Stimulated activated CD4-positive, alpha-beta T cell treated with anti-CD3 and anti-CD28 coated beads, Interleukin-1b, Interleukin-23, amount 100 ng/mL, for 1 hour (primary cell): ENCODE data around the gene TPRG1L.

ENCODE experiments used
- DNase-seq, 2 donors: peaks; one replicate each; pipeline ENCODE4 v3.0.0-alpha.2; 2020; ENCODE audit warnings: low read depth in 2 of 2

The TPRG1L gene

GRCh38 chr1:3593745-3594144, 31.1 kb upstream of the TPRG1L start:
- no peak for DNase-seq

GRCh38 chr1:3594706-3595377, 30.0 kb upstream of the TPRG1L start:
- no peak for DNase-seq

- DNase-seq, result no peak
Measured at GRCh38 chr1:3595949-3596348, 28.9 kb upstream of the TPRG1L start.

GRCh38 chr1:3596663-3597598, 27.9 kb upstream of the TPRG1L start:
- no peak for DNase-seq

GRCh38 chr1:3597599-3597964, 27.2 kb upstream of the TPRG1L start:
- no peak for DNase-seq

- DNase-seq, result no peak
Measured at GRCh38 chr1:3598051-3598491, 26.7 kb upstream of the TPRG1L start.

GRCh38 chr1:3598522-3599285, 26.1 kb upstream of the TPRG1L start:
- no peak for DNase-seq

- no peak for DNase-seq
Measured at GRCh38 chr1:3599286-3599811, 25.5 kb upstream of the TPRG1L start.

- DNase-seq, result no peak
Measured at GRCh38 chr1:3599816-3600215, 25.0 kb upstream of the TPRG1L start.

GRCh38 chr1:3600354-3600753, 24.5 kb upstream of the TPRG1L start:
- DNase-seq, result no peak

- DNase-seq, result no peak
Measured at GRCh38 chr1:3601743-3602142, 23.1 kb upstream of the TPRG1L start.

GRCh38 chr1:3602375-3602774, 22.4 kb upstream of the TPRG1L start:
- DNase-seq, result no peak

- DNase-seq, result no peak
Measured at GRCh38 chr1:3603156-3603555, 21.7 kb upstream of the TPRG1L start.

GRCh38 chr1:3603571-3604467, 21.0 kb upstream of the TPRG1L start:
- DNase-seq, result no peak

- no peak for DNase-seq
Measured at GRCh38 chr1:3604468-3604974, 20.3 kb upstream of the TPRG1L start.

- no peak for DNase-seq
Measured at GRCh38 chr1:3604997-3605823, 19.6 kb upstream of the TPRG1L start.

- DNase-seq, result no peak
Measured at GRCh38 chr1:3606779-3607702, 17.8 kb upstream of the TPRG1L start.

- DNase-seq, result no peak
Measured at GRCh38 chr1:3607703-3608065, 17.1 kb upstream of the TPRG1L start.

- no peak for DNase-seq
Measured at GRCh38 chr1:3608154-3608553, 16.7 kb upstream of the TPRG1L start.
